GM18526 (cell line): ENCODE results near the gene PRR20G.

Experiments used
- POLR2A ChIP-seq: IDR thresholded peaks from 3 replicates; pipeline ENCODE4 v1.6.1; 2011; ENCODE audit not compliant: insufficient read length; ENCODE audit errors: extremely low read depth

The PRR20G gene

DNA sequence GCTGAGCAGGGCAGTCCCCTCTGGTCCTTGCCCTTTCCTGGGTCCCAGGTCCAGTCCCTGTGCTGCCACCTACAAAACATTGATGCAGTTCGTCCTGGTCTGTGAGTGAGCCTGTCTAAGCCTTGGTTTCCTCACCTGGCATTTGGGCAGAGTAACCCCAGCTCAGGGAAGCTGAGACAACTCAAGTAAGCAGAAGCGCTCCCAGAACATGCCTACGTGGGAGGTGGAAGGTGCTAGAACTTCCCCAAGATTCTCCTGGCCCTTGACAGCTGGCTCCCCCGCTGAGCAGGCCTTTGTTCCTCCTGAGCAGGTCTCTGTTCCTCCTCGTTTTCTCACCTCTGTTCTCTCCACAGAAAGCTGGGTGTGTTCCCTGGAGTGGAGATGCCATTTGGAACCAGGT is 30.5 kb downstream of the PRR20G start:
- no peak for TF ChIP-seq POLR2A

DNA sequence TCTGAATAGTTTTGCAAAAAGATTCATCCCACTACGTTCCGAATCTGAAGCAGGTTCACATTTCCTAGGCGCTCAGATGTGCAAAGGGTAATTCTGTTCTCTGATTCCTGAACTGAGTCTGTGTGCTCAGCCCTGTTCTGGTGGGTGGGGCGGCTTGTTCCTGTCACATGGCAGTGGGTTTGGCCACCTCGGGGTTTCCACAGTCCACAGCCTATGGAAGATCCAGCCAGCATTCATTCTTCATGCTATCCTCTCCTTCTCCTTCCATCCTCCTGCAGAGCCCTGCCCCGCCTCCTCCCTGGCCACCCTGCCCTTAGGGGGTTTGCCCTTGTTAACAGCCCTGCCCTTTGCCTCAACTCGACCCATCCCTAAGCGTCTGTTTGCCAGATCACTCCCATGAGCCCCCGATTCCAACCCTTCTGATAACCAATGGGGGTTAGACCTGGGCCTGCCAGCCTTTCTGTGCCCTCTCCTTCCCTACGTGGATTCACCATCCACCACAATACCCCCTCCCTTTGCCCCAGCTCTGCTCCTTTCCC is 31.0 kb downstream of the PRR20G start:
- TF ChIP-seq POLR2A: no peak

DNA sequence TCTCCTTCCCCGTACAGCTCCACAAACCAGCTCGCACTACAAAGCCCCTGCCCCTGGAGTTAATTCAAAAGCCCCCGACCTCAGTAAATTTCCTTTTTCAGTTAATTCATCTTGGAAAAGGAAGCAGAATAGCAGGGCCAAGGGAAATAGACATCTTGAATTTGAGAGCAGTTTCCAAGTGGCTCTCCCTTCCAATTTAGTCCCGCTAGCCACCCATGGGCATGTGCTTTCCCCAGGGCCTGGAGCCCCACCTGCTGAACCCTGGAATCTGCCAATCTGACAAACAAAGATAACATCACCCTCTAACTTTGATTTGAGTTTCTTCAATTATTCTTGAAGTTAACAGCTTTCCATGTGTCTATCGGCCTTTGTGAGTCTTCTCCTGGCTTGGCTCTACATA is 31.7 kb downstream of the PRR20G start:
- TF ChIP-seq POLR2A: no peak

DNA sequence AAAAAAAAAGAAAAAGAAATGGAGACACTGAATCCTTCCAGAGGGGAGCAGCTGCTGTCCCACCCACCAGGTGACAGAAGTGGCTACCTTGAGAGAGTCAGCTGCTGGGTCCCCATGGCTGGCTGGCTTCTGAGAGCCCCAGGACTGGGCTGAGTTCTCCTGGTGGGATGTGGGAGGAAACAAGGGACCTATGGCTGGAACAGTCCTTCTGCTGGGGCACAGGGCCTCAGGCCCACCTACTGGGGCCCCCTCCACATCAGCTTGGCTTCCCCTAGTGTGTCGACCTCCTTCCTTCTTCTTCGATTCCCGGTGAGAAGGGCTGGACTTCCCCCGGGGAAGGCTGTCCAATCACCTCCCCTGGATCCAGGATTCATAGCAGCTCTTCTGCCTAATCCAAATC is 32.3 kb downstream of the PRR20G start:
- no peak for TF ChIP-seq POLR2A

DNA sequence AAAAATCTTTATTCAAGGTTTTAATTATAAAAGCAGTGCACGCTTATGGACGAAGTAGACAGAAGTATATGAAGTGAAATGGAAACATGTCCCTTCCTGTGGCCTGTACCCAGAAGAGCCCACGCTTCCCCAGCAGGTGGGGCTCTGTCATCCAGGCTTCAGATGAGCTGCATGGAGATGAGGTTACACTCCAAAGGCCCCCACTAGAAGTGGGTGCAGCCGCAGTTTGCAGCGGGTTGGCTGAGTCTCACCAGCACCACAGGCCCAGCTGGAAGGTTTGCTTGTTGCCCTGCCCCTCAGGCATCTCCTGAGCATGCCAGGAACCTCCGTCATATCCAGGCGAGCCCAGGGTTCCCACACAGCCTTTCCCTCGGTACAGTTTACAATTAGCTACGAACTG is 33.1 kb downstream of the PRR20G start:
- no peak for TF ChIP-seq POLR2A

DNA sequence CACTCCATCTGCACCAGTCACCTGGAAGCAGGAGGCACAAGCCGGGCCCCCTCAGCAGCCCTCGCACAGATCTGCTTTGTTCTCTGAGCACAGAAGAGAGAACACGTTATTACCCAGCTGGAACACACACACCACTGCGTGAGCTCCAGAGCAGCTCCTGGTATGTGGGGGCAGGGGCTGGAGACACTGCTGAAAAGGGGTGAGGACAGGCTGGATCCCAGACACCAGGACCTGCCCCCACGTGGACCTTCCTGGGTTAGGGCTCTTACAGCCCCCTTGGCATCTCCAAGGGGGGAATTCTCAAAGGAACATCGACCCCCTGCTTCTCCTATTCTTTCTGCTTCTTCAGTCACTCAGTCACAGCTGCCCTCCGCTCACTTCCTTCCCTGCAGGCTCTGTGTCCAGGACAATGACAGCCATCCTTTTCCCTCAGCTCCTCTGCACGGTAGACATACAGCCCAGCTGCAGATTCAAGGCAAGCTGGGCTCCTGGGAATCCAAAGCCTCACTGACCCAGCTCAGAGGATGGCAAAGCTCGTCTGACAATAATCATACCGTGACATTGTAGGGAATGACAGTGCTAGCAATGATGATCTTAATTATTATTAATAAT is 33.7 kb downstream of the PRR20G start:
- TF ChIP-seq POLR2A: no peak

DNA sequence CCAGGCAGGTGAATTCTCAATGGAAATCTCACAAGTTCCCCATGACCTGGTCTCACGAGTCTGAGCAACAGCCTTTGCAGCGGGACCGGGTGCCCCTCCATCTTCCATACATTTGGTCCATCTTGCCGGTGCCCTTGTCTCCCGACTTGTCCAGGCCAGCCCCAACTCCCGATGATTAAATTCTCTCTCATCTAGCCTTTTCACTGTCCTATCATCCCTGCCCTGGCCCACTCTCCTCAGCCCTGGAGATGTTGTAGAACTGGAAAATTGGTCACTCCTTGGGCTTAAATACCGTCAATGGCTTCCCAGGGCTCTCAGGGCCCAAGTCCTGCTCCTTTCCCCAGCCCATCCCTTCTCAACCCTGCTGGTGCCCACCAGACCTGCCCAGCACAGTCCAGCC is 34.4 kb downstream of the PRR20G start:
- no peak for TF ChIP-seq POLR2A

DNA sequence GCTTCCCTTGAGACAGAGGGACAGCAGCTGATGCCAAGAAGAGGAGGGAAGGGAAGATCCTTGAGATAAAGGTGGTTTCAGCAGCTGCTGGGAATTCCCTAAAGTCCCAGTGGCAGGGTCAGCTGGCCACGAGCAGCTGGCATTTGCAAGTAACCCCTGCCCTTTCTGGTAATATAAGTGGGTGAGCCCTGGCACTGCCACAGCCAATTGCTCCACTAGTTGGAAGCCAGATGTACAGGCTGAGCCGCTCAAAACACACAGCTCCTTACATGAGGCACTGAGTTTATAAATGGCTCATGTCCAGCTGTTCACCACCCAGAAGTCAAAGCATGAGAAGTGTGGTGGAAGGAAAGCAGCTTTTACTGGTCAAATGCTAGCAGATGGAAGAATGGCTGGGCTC is 35.4 kb downstream of the PRR20G start:
- no peak for TF ChIP-seq POLR2A

DNA sequence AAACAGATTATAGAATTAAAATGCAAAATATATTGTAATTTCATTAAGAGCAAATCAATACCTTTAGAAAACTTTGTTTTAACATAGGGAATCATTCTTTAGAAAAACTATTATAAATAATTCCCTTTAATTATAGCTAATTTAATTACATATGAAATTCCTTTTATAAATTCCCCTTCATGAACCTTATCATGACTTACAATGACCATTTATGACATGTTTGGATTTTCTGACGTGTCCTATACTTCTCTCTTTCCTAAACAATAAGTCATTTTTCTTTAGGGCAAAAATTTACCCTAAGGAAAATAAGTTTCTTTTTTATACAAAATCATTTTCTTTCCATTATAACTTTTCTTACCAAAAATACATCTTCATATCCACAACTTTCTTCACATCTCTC is 37.8 kb downstream of the PRR20G start:
- no peak for TF ChIP-seq POLR2A

DNA sequence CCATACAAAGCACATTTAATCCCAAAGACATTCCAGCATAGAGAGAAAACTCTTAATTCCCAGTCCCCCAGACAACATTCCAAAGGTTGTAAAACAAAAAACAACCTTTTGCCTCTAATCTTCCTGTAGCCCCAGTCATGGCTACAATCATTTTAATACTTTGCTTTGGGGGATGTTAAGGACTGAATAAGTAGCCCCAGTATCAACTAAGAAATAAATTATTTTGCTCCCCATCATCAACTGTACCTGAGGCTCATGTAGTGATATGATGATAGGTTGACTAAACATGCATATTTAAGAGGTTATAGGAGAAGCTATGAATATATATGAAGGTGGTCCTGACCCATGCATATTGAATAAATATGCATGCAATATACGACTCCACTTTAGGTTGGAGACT is 40.6 kb downstream of the PRR20G start:
- no peak for TF ChIP-seq POLR2A

DNA sequence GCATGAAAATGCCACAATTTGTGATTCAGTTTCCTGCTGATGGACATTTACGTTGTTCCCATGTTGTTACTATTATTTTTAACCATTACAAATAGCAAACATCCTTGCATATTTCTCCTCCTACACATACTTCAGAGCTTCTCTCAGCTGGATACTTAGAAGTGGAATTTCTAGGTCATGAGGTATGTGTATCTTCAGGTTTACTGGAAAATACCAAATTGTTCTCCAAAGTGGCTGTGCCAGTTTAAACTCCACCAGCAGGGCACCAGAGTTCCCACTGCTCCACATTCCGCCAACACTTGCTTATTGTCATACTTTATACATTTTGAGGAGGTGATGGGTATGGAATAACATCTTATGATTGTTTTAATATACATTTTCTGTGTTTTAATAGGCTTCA is 49.2 kb downstream of the PRR20G start:
- no peak for TF ChIP-seq POLR2A

DNA sequence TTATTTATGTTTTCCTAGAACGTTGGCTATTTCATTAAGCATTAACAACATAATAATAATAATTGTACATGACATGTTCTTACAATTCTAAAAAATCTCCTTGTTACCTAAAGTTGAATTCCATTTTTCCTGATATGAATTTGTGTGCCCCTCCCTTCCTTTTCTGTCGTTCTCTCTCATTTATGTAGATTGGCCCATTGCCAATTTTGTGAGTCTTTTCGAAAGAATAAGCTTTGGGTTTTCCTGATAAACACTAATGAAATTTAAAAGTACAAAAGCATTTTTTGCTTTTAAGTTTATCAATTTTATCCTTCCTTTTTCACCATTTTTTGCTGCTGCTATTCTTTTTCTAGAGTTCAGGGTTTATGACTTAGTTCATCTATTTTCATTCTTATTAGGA is 50.0 kb downstream of the PRR20G start:
- TF ChIP-seq POLR2A: no peak

DNA sequence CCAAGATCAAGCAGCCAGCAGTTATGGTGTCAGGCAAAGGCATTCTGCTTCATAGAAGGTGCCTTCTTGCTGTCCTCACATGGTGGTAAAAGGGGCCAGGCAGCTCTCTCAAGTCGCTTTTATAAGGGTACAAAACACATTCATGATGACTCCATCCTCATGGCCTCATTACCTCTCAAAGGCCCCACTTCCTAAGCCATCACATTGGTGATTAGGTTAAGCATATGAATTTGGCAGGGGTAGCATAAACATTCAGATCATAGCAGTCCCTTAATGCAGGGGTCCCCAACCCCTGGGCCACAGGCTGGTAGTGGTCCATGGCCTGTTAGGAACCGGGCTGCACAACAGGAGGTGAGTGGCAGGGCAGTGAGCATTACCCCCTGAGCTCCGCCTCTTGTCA is 52.1 kb downstream of the PRR20G start:
- no peak for TF ChIP-seq POLR2A

DNA sequence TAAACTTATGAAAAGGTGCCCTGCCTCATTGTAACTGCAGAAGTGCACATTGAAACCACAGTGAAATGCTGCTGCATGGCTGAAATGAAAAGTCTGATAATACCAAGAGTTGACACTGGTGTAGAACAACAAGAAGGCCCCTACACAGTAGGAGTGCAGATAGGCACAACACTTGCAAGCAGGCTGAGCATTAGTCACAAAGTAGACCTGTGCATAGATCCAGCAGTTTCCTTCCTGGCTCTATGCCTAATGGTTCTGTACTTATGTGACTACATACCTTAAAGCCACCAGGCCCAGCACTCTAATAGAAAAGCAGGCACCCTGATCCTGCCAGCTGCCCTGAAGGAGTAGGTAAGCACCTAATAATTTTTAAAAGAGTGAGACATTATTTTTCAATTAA is 53.1 kb downstream of the PRR20G start:
- TF ChIP-seq POLR2A: no peak
